ENCODE data around the gene ALOX12.
"Not testable (repeated sequence)": the region's sequence is repeated elsewhere in the genome, so short reads cannot be mapped to it uniquely, and the experiment has no call there.

Gene ALOX12

DNA sequence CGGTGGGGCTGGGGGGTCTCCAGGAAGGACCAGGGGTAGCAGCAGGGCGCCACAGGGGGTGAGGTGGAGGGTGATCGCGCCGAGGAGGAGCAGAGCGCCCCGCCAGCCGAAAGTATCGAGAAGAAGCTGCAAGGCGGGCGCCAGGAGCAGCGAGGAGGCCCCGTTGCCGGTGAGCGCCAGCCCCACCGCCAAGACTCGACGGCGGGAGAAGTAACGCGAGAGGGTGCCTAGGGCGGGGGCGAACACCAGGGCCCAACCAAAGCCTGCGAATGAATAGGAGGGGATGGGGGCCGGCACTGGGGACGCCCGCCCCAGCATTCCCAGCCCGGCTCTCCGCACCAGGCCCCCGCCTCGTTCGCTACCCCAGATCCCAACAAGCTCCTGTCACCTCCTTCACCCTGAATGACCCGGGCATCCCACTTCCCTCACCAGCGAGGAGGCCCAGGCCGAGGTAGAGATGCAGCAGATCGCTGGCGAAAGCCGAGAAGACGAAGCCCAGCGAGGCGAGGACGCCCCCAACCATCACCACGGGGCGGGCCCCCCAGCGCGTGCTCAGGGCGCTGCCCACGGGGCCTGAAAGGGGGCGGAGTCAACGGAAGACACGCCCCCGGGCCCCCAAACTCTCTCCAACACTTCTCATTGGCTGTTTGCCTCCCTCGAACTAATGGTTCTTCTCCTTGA, 46.8 kb downstream of the ALOX12 start:
- Histone ChIP-seq H3K27ac (peak overlapping the region; percentile 85; the same call in 1 of the 2 replicates), H3K9ac (peak overlapping the region; percentile 79; the same call in 1 of the 2 replicates), H3K4me3 (peak overlapping the region; percentile 68), H3K4me1 (peaks cover 83% of the 10 kb centered on the region), H3K36me3 (no peaks in the 10 kb centered on the region), H3K27me3 (peaks cover 50% of the 10 kb centered on the region), H3K4me2 (peak overlapping the region; percentile 98), H3K9me3 (no peaks in the 10 kb centered on the region), H4K20me1 (no peaks in the 10 kb centered on the region)
- TF ChIP-seq Cebpa-rat (IDR thresholded peaks at IDR 0.05), result no peak

GRCh38 chr17:7043182-7043496, 47.3 kb downstream of the ALOX12 start:
- Histone ChIP-seq H3K9me3 (no peaks in the 10 kb centered on the region), H3K4me1 (peaks cover 78% of the 10 kb centered on the region), H3K9ac (peak overlapping the region; percentile 79), H4K20me1 (no peaks in the 10 kb centered on the region), H3K27ac (peak overlapping the region; percentile 85), H3K4me2 (peak overlapping the region; percentile 98), H3K36me3 (no peaks in the 10 kb centered on the region), H3K27me3 (peaks cover 50% of the 10 kb centered on the region), H3K4me3 (peak overlapping the region; percentile 68)
- no peak for TF ChIP-seq Cebpa-rat (IDR thresholded peaks at IDR 0.05)

DNA sequence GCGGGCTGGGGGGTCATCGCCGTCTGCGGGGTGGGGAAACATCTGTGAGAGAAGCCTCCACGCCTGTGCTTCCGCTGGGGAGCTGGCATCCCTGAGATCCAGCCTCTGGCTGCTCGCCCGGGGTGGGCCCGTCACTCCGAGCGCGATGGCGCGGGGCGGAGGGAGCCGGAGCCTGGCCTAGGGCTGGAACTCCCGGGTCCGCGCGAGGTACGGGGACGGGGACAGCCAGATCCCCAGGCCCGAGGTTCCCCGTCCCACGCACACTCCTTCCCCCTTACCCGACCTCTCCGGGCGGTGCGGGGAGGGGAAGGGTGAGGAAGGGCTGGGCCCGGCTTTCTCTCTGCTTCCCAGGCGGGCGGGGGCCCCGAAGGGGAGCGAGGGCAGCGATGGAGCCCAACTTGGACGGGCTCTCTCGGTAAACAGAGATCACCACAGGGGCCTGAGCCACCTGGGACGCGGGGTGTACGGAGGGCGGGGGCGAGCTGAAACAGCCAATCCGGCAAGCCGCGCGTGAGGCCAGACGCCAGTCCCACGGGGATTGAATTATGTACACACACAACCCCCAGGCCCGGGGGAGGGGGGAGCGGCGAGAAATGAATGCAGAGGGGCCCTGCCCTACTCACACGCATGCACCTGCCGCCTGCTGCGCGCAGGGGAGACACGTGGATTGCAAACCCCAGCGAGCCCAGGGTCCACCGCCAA, 47.8 kb downstream of the ALOX12 start, which contains the start of gene SLC16A11:
TSS of gene SLC16A11 (minus strand) at position 596 of the 702 bp plus-strand sequence. CDS start at position 17, 579 bp downstream.
- Histone ChIP-seq H3K9ac (peak within 1 kb of the TSS; percentile 79), H3K9me3 (no peaks in the 10 kb centered on the region), H4K20me1 (no peaks in the 10 kb centered on the region), H3K4me2 (peak within 1 kb of the TSS; percentile 98), H3K4me3 (peak within 1 kb of the TSS; percentile 68), H3K36me3 (no peaks in the 10 kb centered on the region), H3K27ac (peak within 1 kb of the TSS; percentile 85), H3K27me3 (peaks cover 50% of the 10 kb centered on the region), H3K4me1 (peaks cover 73% of the 10 kb centered on the region)
- TF ChIP-seq Cebpa-rat (IDR thresholded peaks at IDR 0.05), result no peak

DNA sequence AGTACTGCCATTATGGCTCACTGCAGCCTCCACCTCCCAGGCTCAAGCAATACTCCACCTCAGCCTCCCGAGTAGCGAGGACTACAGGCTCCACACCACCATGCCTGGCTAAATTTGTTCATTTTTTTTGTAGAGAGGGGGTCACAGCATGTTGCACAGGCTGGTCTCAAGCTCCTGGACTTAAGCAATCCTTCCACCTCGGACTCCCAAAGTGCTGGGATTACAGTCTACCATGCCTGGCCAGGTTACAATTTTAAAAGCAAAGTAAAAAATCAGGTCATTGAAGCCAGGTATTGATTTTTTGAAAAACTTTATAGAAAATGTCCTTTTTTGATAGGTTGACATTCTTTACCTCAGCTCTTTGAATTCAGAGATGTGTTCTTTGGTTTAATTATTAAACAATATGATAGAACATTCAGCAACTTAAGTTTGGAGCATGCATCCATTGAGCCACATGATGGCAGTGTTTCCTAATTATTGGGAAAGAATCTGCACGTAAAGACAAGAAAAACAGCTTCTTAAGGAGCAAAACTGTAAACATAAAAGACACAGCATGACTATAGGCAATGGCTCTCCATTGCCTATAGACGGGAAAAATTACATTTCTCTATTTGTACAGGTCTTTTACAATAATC, 49.8 kb downstream of the ALOX12 start:
- Histone ChIP-seq H3K4me3 (no peak overlapping the region), H3K9me3 (no peaks in the 10 kb centered on the region), H3K27ac (no peak overlapping the region), H4K20me1 (no peaks in the 10 kb centered on the region), H3K9ac (no peak overlapping the region), H3K36me3 (no peaks in the 10 kb centered on the region), H3K4me2 (peak overlapping the region; percentile 85), H3K27me3 (peaks cover 50% of the 10 kb centered on the region), H3K4me1 (peaks cover 60% of the 10 kb centered on the region)
- no peak for TF ChIP-seq Cebpa-rat (IDR thresholded peaks at IDR 0.05)

DNA sequence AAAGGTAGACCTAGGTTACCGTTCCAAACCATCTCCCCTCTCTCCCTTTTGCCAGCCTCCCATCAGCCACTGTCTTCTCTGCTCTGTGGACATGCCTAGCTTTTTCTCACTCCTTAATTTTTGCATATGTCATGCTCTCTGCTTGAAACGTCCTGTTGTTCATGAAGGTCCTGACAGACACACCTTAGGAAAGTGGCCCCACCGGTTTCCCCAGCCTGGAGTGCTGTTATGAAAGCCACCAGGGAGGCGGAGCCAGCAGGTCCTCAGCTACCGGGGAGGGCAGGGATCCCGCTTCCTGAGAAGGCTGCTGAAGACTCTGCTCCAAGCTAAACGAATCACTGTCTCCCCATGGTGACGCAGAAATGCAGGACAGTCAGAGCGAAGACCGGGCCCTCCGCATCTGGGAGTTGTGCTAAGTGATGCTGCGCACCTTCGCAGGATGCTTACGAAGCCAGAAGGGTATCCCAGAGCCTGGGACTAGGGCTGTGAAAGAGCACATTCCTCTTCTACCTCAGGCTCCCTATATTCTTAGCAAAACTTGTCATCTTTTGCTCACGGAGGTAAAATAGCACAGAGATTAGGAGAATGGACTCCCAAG, 50.4 kb downstream of the ALOX12 start:
- no peak for TF ChIP-seq Cebpa-rat (IDR thresholded peaks at IDR 0.05)
- H3K4me2 ChIP-seq, result peak overlapping the region; percentile 85
- H3K9me3 ChIP-seq, result no peaks in the 10 kb centered on the region
- peaks cover 55% of the 10 kb centered on the region for H3K4me1 ChIP-seq
- no peaks in the 10 kb centered on the region for H4K20me1 ChIP-seq
- no peak overlapping the region for H3K27ac ChIP-seq
- H3K4me3 ChIP-seq, result peak overlapping the region; percentile 25; the same call in 1 of the 2 replicates
- no peaks in the 10 kb centered on the region for H3K36me3 ChIP-seq
- H3K27me3 ChIP-seq, result peaks cover 44% of the 10 kb centered on the region
- H3K9ac ChIP-seq, result no peak overlapping the region

DNA sequence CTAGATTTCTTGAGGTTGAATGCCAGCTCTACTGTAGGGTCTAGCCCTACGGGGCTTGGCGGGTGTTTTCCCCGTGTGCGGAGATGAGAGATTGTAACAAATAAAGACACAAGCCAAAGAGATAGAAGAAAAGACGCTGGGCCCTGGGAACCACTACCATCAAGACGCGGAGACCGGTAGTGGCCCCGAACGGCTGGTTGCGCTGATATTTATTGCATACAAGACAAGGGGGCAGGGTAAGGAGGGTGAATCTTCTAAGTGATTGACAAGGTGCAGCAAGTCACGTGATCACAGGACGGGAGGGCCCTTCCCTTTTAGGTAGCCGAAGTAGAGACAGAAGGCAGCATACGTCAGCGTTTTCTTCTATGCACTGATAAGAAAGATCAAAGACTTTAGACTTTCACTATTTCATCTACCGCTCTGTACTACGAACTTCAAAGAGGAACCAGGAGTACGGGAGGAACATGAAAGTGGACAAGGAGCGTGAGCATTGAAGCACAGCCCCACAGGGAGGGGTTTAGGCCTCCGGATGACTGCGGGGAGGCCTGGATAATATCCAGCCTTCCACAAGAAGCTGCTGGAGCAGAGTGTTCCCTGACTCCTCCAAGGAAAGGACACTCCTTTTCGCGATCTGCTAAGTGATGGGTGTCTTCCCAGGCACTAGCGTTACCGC, 51.0 kb downstream of the ALOX12 start:
- H3K27me3 ChIP-seq, result peaks cover 37% of the 10 kb centered on the region
- not testable (repeated sequence) for H3K36me3 ChIP-seq, H3K9me3 ChIP-seq, H3K9ac ChIP-seq, H3K27ac ChIP-seq, H4K20me1 ChIP-seq
- H3K4me3 ChIP-seq, result peak overlapping the region; percentile 25; the same call in 1 of the 2 replicates
- peaks cover 48% of the 10 kb centered on the region for H3K4me1 ChIP-seq
- peak overlapping the region; percentile 85 for H3K4me2 ChIP-seq

DNA sequence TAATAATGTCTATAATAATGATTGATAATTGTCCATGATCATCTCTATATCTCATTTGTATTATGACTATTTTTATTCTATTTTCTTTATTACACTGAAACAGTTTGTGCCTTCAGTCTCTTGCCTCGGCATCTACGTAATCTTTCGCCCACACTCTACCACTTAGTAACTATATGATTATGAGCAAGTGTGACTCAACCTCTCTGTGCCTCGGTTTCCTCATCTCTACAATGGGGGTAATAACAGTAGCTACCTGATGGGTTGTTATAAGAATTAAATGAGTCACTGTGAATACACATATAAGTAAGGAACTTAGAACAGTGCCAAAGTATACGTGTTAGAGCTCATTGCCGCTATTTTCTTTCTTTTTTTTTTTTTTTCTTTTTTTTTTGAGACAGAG, 51.7 kb downstream of the ALOX12 start:
- Histone ChIP-seq H3K27ac (no peak overlapping the region), H3K9me3 (no peaks in the 10 kb centered on the region), H4K20me1 (no peaks in the 10 kb centered on the region), H3K27me3 (peaks cover 30% of the 10 kb centered on the region), H3K4me3 (no peak overlapping the region), H3K4me2 (peak overlapping the region; percentile 85; the same call in 1 of the 2 replicates), H3K9ac (no peak overlapping the region), H3K36me3 (no peaks in the 10 kb centered on the region), H3K4me1 (peaks cover 41% of the 10 kb centered on the region)
- no peak for TF ChIP-seq Cebpa-rat (IDR thresholded peaks at IDR 0.05)

GRCh38 chr17:7048968-7049367, 53.1 kb downstream of the ALOX12 start:
- Histone ChIP-seq H3K9ac (no peak overlapping the region), H3K4me3 (no peak overlapping the region), H3K4me2 (0 out of 2 replicates have a peak overlapping the region, but pooled peaks have one; percentile 17), H3K36me3 (no peaks in the 10 kb centered on the region), H3K27ac (no peak overlapping the region), H3K9me3 (no peaks in the 10 kb centered on the region), H4K20me1 (no peaks in the 10 kb centered on the region), H3K27me3 (peaks cover 16% of the 10 kb centered on the region; the same call in 1 of the 2 replicates), H3K4me1 (peaks cover 27% of the 10 kb centered on the region)
- no peak for TF ChIP-seq Cebpa-rat (IDR thresholded peaks at IDR 0.05)

DNA sequence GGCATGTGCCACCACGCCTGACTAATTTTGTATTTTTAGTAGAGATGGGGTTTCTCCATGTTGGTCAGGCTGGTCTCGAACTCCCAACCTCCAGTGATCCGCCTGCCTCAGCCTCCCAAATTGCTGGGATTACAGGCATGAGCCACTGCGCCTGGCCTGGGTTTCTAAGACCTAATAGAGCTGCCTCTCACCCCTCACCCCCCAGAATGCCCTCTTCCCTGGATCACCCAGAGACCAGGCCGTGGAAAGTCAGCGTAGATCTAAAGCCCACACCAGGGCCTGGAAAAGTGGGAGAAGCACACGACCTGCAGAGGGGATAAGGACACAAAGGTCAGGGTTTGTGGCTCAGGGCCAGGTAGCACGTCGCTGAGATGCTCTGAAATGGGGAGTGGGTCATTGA, 54.7 kb downstream of the ALOX12 start:
- H3K9me3 ChIP-seq, H3K9ac ChIP-seq, H3K4me2 ChIP-seq, H3K27ac ChIP-seq, H4K20me1 ChIP-seq, H3K4me3 ChIP-seq, H3K36me3 ChIP-seq: not testable (repeated sequence)
- Histone ChIP-seq H3K4me1 (peaks cover 23% of the 10 kb centered on the region), H3K27me3 (peaks cover 13% of the 10 kb centered on the region; the same call in 1 of the 2 replicates)

Data from BLaER1 (cell line).